Stimulated activated CD8-positive, alpha-beta memory T cell treated with anti-CD3 and anti-CD28 coated beads, Interleukin-12 subunit alpha, Interleukin-12 subunit beta, amount 100 ng/mL, for 24 hours (primary cell): ENCODE data around the gene CACNB3.
"Not testable (repeated sequence)": the region's sequence is repeated elsewhere in the genome, so short reads cannot be mapped to it uniquely, and the experiment has no call there.

Experiments used
- DNase-seq: peaks from one replicate; pipeline ENCODE4 v3.0.0-alpha.2; 2020; ENCODE audit errors: extremely low read depth

The CACNB3 gene

DNA sequence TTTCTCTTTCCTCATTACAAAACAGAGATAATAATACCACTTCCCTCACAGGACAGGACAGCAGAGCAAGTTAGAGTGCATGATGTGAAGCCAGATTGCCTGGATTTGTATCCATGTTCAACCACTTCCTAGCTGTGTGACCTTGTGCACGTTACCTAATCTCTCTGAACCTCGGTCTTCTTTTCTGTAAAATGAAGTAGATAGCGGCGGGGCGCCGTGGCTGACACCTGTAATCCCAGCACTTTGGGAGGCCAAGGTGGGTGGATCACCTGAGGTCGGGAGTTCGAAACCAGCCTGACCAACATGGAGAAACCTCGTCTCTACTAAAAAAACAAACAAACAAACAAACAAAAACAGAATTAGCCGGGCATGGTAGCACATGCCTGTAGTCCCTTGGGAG, 36.6 kb downstream of the CACNB3 start:
- DNase-seq = not testable (repeated sequence)

DNA sequence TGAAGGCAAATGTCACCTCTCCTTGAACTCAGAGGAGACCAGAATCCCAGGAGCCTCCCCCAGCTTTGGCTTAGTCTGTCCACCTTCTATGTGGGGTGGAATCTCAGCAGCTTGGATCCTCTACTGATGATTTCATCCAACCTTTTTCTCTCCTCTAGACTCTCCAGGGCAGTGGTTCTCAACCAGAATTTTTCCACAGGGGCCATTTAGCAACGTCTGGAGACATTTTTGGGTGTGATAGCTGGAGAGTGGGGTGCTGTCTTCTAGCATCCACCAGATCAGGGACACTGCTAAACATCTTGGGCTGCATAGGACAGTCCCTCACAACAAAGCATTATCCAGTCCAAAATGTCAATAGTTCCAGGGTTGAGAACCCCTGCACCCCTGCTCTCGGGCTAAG, 38.1 kb downstream of the CACNB3 start:
- DNase-seq = no peak

DNA sequence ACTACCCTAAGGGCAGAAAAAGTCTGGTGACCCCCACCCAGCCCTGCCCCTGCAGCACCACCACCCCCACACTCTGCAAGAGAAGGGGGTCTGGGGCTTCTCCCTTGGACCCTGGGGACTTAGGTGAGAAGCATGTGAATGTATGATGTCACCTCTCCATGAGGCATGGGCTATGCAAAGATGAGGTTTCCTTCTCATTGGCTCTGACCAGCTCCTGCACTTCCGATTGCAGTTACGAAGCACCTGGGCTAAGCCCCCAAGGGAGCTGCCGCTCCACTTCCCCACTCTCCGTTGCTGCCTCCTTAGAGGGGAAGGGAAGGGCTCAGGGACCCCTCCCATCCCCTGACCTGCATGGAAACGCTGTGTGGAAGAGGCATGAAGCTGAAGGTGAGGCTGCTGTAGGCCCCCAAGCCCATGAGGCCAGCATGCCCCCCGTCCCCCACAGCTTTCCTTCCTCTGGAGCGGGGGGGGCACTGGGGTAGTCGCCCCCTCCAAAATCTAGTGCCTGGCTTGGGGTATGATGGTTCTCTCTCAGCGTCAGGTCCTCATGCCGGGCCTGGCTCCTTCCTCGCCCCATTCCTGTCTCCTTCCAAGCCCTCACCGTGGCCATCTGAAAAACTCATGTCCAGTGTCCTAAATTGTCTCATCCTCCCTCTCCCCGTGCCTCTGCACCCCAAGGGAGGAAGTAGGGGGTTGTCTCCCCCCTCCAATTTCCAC, 39.1 kb downstream of the CACNB3 start:
- DNase-seq = no peak

DNA sequence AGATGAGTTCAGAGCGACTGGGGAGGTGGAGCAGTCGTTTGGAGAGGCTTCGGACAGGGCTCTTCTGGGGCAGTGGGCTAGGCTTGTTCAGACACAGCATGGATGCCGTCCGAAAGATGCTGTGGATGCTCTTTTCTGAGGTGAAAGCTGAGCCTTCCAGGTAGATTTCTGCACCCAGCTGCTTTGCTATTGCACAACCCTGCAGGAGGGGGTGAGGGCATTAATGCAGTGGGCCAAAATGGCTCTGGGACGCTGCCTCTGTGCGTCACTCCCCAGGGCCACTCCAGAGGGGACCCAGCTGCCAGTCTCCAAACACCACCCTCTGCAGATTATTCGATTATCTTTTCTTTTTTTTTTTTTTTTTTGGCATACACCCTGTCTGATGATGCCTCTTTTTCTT, 39.7 kb downstream of the CACNB3 start:
- no peak for DNase-seq

GRCh38 chr12:48859607-48860006, 41.3 kb downstream of the CACNB3 start:
- no peak for DNase-seq

DNA sequence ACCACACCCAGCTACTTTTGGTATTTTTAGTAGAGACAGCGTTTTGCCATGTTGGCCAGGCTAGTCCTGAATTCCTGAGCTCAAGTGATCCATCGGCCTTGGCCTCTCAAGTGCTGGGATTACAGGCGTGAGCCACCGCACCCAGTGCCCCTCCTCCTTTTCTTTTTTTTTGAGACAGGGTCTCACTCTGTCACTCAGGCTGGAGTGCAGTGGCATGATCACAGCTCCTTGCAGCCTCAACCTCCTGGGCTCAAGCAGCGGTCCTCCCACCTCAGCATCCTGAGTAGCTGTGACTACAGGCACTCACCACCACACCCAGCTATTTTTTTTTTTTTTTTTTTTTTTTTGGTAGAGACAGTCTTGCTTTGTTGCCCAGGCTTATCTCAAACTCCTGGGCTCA, 41.9 kb downstream of the CACNB3 start:
- DNase-seq = not testable (repeated sequence)

DNA sequence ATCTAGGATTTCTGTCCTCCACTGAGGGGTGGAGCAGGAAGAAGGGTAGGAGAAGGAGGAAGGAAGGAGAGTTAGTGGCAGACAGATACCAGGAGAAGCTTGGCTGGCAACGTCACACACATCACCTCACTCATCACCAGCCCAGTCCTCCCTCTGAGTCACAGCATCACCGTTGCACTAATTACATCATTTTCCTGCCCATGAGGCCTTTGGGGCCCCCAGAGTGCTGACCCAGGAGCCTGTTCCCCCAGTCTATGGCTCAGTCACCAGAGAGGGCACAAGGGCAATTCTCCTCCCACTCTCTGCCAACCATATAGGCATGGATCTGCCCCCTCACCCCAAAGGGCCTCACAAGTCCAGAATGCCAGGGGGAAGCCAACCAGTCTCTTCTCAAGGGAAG, 42.8 kb downstream of the CACNB3 start:
- DNase-seq = no peak

- no peak for DNase-seq
Measured at GRCh38 chr12:48862760-48863159, 44.5 kb downstream of the CACNB3 start.

DNA sequence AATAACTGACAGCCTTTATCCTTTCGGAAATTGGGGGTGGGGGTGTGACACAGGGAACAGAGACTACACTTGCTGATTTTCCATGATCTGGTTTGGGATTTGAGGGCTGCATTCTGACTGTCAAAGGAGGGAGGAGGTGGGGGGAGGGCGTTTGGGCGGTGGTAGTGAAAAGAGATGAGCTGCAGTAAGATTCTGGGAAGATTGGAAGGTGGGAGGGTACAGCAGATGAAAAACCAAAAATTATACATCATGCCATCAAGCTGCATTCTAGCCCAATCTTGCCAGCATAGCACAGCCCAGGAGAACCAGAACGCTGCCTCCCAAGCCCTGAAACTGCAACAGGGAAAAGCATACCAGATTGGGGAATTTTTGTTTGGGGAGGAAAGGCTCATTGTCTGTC, 45.0 kb downstream of the CACNB3 start:
- no peak for DNase-seq

DNA sequence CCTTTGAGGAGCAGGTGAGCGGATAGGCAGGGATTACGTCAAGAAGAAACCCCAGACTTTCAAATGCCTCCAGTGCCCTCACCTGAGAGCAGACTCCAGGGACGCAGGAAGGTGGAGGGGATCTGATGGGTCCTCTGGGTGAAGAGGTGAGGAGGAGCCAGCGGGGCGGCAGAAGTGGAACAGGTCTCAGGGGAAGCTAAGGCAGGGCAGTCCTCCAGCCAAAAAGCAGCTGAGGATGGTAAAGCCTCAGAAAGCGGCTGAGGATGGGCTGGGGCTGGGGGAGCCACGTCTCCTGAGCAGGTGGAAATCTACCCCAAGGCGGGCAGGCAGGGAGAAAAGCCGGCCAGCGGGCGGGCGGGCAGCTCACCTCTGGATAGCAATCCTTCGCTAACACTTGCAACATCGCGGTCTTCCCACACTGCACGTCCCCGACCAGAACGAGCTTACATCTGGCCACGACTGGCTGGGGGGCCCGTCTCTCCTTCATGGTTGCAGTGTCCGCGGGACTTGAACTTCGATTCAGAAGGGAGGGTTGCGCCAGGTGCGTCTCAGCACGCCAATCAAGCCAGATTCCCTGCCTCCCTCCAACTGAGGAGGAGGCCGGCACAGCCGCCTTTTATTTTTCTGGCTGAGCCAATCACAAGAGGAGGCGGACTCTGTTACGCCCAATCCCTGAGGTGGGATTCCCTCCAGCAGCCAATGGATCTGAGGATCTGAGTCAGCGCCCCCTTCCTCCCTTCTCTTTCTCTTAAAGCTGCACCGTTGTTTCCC, 47.2 kb downstream of the CACNB3 start, which contains the start of gene RND1:
RND1 (minus strand) TSS at position 590 of the 771 bp plus-strand sequence; CDS start at position 487, 103 bp downstream.
- peak; percentile 69 for DNase-seq

DNA sequence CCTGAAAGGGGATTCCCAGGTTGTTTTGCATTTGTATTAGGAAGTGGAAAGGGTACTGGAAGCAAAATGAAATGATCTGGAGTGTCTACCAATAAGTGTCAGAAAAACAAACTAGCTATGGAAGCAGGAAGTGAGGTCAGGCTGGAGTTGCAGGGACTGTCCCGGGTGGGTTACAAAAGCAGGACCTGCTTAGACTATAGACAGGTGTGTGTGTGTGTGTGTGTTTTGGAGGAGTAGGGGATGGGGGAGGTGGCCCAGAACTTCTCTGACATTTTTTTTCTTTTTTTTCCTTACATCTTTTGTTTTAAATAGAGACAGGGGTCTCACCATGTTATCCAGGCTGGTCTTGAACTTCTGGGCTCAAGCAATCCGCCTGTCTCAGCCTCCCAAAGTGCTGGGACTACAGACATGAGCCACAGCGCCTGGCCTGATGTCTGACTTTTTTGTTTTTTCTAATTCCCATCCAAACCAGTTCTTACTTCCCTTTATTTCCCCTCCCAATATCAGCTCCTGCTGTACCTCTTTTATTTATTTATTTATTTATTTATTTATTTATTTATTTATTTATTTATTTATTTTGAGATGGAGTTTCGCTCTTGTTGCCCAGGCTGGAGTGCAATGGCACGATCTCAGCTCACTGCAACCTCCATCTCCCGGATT, 47.9 kb downstream of the CACNB3 start:
- no peak for DNase-seq

- DNase-seq = no peak
Measured at GRCh38 chr12:48868451-48868850, 50.2 kb downstream of the CACNB3 start.

GRCh38 chr12:48869191-48869590, 50.9 kb downstream of the CACNB3 start:
- DNase-seq = no peak

GRCh38 chr12:48873096-48873495, 54.8 kb downstream of the CACNB3 start:
- DNase-seq = no peak

GRCh38 chr12:48873534-48873933, 55.2 kb downstream of the CACNB3 start:
- not testable (repeated sequence) for DNase-seq

GRCh38 chr12:48875944-48876515, 57.7 kb downstream of the CACNB3 start:
- no peak for DNase-seq
